ENCODE data around the gene PRSS57. TPM values are rescaled to one million over a fixed set of nuclear protein-coding genes. Genes with fewer than 3 reads are reported as not detected.

The PRSS57 gene
- total and polyA plus RNA-seq, 12 donors, result 0.13 to 0.51 (median 0.22) TPM; not detected in 9

DNA sequence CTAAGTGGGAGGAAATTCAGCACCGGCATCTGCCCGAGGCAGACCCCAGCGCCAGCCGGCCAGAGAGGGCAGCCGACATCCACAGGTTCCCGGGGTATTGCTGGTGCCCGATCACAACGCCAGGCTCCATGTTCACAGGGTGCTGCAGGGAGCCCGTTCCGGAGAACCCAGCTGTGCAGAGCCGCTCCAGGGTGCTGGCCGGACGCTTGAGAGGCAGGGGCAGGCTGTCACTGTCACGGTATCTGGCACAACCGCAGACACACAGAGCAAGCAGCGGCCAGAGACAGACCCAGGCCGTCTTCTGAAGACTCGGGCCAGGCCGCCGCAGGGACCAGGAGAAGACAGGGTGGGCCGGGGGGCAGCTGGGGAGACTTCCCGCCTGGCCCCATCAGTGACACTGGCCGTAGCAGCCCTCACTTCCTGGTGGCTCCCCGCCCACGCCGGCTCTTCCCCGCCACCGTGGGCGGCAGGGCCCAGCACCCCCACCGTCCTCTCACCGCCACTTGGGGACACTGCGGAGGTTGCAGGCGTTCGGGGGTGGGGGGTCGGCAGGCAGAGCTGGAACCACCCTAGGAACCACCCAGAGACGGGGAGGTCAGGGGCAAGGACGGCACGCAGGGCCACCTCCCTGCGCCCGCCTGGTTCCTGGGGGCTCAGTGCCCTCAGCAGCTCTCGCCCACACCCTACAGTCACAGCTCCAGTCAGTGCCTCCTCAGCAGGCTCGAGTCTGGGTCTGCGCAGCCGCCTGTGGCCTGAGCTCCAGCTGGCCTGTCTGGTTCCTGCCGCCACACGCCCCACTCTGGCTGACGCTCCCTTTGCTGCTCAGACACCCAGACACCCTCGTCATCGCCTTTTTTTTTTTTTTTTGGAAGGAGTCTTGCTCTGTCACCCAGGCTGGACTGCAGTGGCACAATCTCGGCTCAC is 36.1 kb downstream of the PRSS57 start:
- intact Hi-C loops (cut with DNase I), result no loop called here
- Histone ChIP-seq H3K4me1 (replicated peaks in 1 of 2) (peaks cover 24 to 60% of the 10 kb centered on the region in 2 donors), H3K27ac (peak overlapping the region in 3 of 5 donors; percentile 31 to 97 (median 96))

DNA sequence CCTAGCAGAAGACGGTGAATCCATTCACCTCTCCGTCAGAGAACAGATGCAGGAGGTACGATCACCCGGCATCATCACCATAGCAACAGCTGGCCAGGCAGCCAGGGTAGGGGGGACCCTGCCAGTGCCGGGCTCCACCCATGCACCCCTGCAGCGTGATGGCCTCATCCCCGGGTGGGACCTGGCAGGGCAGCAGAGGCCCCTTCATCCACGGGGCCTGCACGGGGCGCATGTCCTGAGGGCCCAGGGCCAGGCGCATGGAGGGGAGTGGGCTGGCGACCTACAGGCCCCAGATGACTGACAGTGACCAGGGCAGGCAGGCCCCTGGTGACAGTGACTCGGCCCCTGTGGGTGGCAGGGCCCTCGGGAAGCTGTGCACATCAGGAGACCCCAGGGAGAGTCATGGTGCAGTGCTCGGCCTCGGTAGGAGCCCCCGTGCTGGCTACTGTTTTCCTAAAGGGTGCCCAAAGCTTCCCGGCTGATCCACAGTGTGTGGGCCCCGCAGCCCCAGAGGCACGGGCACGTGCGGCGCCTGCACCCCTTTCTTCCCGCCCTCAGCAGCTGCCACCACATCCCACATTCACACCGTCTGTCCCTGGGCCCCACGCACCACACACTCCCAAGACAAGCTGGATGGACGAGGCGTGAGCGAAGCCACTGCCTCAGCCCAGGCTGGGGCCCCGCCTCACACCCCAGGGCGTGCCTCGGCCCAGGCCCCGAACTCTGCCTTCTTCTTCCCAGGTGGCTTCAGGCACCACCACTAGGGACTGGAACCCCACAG is 37.0 kb downstream of the PRSS57 start:
- peak overlapping the region in 1 of 5 donors; percentile 97 for H3K27ac ChIP-seq
- no peak for TF ChIP-seq POLR2A (IDR thresholded peaks at IDR 0.05)
- TF ChIP-seq, protein P1, sequence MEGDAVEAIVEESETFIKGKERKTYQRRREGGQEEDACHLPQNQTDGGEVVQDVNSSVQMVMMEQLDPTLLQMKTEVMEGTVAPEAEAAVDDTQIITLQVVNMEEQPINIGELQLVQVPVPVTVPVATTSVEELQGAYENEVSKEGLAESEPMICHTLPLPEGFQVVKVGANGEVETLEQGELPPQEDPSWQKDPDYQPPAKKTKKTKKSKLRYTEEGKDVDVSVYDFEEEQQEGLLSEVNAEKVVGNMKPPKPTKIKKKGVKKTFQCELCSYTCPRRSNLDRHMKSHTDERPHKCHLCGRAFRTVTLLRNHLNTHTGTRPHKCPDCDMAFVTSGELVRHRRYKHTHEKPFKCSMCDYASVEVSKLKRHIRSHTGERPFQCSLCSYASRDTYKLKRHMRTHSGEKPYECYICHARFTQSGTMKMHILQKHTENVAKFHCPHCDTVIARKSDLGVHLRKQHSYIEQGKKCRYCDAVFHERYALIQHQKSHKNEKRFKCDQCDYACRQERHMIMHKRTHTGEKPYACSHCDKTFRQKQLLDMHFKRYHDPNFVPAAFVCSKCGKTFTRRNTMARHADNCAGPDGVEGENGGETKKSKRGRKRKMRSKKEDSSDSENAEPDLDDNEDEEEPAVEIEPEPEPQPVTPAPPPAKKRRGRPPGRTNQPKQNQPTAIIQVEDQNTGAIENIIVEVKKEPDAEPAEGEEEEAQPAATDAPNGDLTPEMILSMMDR (IDR thresholded peaks at IDR 0.05), result no peak
- H3K9me3 ChIP-seq (replicated peaks in 1 of 3), result no peaks in the 10 kb centered on the region
- intact Hi-C loops (cut with DNase I), result no loop called here
- no peaks in the 10 kb centered on the region for H3K27me3 ChIP-seq
- WGBS, 4 donors, result 79 to 95% (median 83%) methylated on average over 9 to 33 of the region's 33 CpGs
- no peak for DNase-seq
- H3K4me3 ChIP-seq, result no peak overlapping the region
- peaks cover 15 to 51% of the 10 kb centered on the region in 2 donors for H3K4me1 ChIP-seq (replicated peaks in 1 of 2)
- peaks cover 0 to 9% of the 10 kb centered on the region in 2 donors for H3K36me3 ChIP-seq (replicated peaks in 1 of 2)

More for the DNA sequence above, 36.1 kb downstream of the PRSS57 start:
- H3K4me3 ChIP-seq, result no peak overlapping the region
- 71 to 80% (median 73%) methylated on average over 13 to 50 of the region's 50 CpGs for whole genome bisulfite sequencing, 4 donors
- peak in 4 of 7 donors; percentile 46 to 88 (median 56) for DNase-seq
- no peaks in the 10 kb centered on the region for H3K27me3 ChIP-seq
- TF ChIP-seq POLR2A (IDR thresholded peaks at IDR 0.05), result peak in 1 of 2 donors; percentile 12
- TF ChIP-seq, protein P1 (IDR thresholded peaks at IDR 0.05), result no peak
- H3K36me3 ChIP-seq (replicated peaks in 1 of 2), result peaks cover 0 to 4% of the 10 kb centered on the region in 2 donors
- H3K9me3 ChIP-seq (replicated peaks in 1 of 3), result no peaks in the 10 kb centered on the region

DNA sequence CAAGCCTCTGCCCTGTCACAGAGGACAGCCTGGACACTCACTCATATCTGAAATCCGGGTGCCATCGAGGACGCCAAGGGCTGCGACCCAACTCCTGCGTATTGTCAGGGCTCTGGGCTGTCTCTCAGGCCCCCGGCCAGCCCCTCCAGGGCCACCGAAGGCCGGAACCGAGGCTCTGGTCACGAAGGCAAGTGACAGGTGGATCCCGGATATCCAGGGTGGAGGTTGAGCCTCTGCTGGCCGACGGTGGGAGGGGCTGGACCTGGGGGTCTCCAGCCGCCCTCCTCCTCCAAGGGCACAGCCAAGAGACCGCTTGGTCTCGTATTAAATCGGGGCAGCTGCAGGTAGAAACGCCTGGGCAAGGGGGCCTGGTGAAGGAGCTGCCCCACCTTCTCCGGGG is 37.6 kb downstream of the PRSS57 start:
- Histone ChIP-seq H3K9me3 (replicated peaks in 1 of 3) (no peaks in the 10 kb centered on the region), H3K4me1 (replicated peaks in 1 of 2) (peaks cover 15 to 51% of the 10 kb centered on the region in 2 donors), H3K27ac (peak overlapping the region in 1 of 5 donors; percentile 97), H3K27me3 (no peaks in the 10 kb centered on the region), H3K36me3 (replicated peaks in 1 of 2) (peaks cover 0 to 12% of the 10 kb centered on the region in 2 donors), H3K4me3 (no peak overlapping the region)
- WGBS, 4 donors, result 69 to 88% (median 80%) methylated on average over 6 to 19 of the region's 19 CpGs
- intact Hi-C loops (cut with DNase I), result no loop called here
- no peak for TF ChIP-seq POLR2A (IDR thresholded peaks at IDR 0.05)
- TF ChIP-seq, protein P1 (IDR thresholded peaks at IDR 0.05), result no peak
- no peak for DNase-seq
